Adrenal gland (tissue), 12 donors: ENCODE data around the gene PRH2. TPM values are rescaled to one million over a fixed set of nuclear protein-coding genes. Genes with fewer than 3 reads are reported as not detected.

Experiments used
- DNase-seq, 7 donors: peaks; one replicate each; pipeline ENCODE4 v3.0.0-alpha.2; 2019 to 2020
- H3K27ac ChIP-seq, 5 donors: fragments of 200-600 bp; sonication (generic) in 4 of 5; 1 replicate in 3 of 5; 2 replicates in 2 of 5; pipeline versions ENCODE4 v1.5.1 to v1.8.0; 2016 to 2020; ENCODE audit warnings: mild to moderate bottlenecking in 1 of 5
- H3K27me3 ChIP-seq: fragments of 200-600 bp; 2 replicates; pipeline ENCODE4 v1.8.0; 2021
- H3K36me3 ChIP-seq, 2 donors: fragments of 200-600 bp; replicated peaks in 1 of 2; 1 replicate in 1 of 2; 2 replicates in 1 of 2; pipeline versions ENCODE4 v1.5.1 to v1.8.0; 2018 to 2022
- H3K4me1 ChIP-seq, 2 donors: fragments of 200-600 bp; replicated peaks in 1 of 2; 1 replicate in 1 of 2; 2 replicates in 1 of 2; pipeline versions ENCODE4 v1.5.1 to v1.8.0; 2018 to 2021
- H3K4me3 ChIP-seq, 4 donors: fragments of 200-600 bp; sonication (generic) in 3 of 4; one replicate each; pipeline ENCODE4 v1.5.1; 2016 to 2018
- H3K9me3 ChIP-seq, 3 donors: fragments of 200-600 bp; sonication (generic) in 1 of 3; replicated peaks in 1 of 3; 1 replicate in 2 of 3; 2 replicates in 1 of 3; pipeline versions ENCODE4 v1.5.1 to v1.8.0; 2016 to 2021
- CTCF ChIP-seq, 6 experiments: fragments of 450-650 bp in 4 of 6; fragments of 200-600 bp in 2 of 6; sonication (generic) in 1 of 6; IDR thresholded peaks; 1 replicate in 5 of 6; 2 replicates in 1 of 6; pipeline versions ENCODE4 v1.5.1 to v1.8.0; 2016 to 2021; ENCODE audit warnings: antibody characterized with exemption in 6 of 6, mild to moderate bottlenecking in 2 of 6, moderate library complexity in 1 of 6
- POLR2A ChIP-seq, 2 donors: fragments of 450-650 bp; IDR thresholded peaks; one replicate each; pipeline ENCODE4 v1.6.1; 2017; ENCODE audit warnings: antibody characterized with exemption in 2 of 2, mild to moderate bottlenecking in 2 of 2, moderate library complexity in 1 of 2
- WGBS, 4 donors: extraction: QIAGEN DNeasy Blood & Tissue Kit in 2 of 4; methylation state at CpG; one replicate each; pipeline versions ENCODE4 v1.1.5 to v1.1.7; 2013 to 2017; 5-methylcytosine and 5-hydroxymethylcytosine counted together
- intact Hi-C, 2 donors: fragments of 100-400 bp; cut with DNase I; formaldehyde crosslinking; loops; one replicate each; pipeline versions ENCODE4 v1.14.1 to v1.15.0; 2022 to 2023
- polyA plus RNA-seq, 3 donors: library from polyadenylated mRNA; stranded (reverse); fragments of 200-250 nt in 2 of 3; fragments of 350-450 nt in 1 of 3; fragmentation: Illumina TruSeq in 1 of 3; extraction: RNeasy Lipid Tissue Mini Kit (QIAGEN cat#74804) in 1 of 3; gene quantifications; one replicate each; pipeline ENCODE4 v1.2.3, GENCODE V29; 2013 to 2014
- total RNA-seq, 9 donors: library from RNA; depleted of rRNA in 4 of 9; stranded (reverse); fragments of >200 nt in 4 of 9; fragments of 120-200 nt in 1 of 9; fragmentation: NEBNext Ultra II Directional in 1 of 9; extraction: Animal tissue kit (Norgen Biotek cat#: 25700) in 1 of 9; gene quantifications; one replicate each; pipeline versions ENCODE4 v1.1.0 to v1.2.4, GENCODE V29; 2013 to 2023
- donor health status: healthy with polysubstance abuse.
- donor health status: Bipolar disorder and iron deficiency.
- donor health status: DM: yes; HTN: yes; CAD: no.
- donor health status: DM: no; HTN: no; CAD: no.
- donor health status: DM: no; HTN: no; CAD: no.
- donor health status: DM: yes; HTN: yes; CAD: no.

The PRH2 gene
- total and polyA plus RNA-seq, 12 donors = 0.22 to 1.6 (median 1.0) TPM; not detected in 9

- TF ChIP-seq CTCF (IDR thresholded peaks at IDR 0.05) = no peak
- no peak for TF ChIP-seq POLR2A (IDR thresholded peaks at IDR 0.05)
- H3K9me3 ChIP-seq = no peaks in the 10 kb centered on the region
- peaks cover 0 to 4% of the 10 kb centered on the region in 2 donors for H3K4me1 ChIP-seq
- no peaks in the 10 kb centered on the region for H3K27me3 ChIP-seq
- H3K36me3 ChIP-seq = no peaks in the 10 kb centered on the region
- H3K4me3 ChIP-seq = no peak overlapping the region
- DNase-seq = no peak
- no peak overlapping the region for H3K27ac ChIP-seq
- intact Hi-C loops = no loop called here
- WGBS, 4 donors = 90 to 95% (median 94%) methylated on average over 1 of the region's 1 CpG
Observed at GRCh38 chr12:10965476-10965875, 36.4 kb downstream of the PRH2 start.

DNA sequence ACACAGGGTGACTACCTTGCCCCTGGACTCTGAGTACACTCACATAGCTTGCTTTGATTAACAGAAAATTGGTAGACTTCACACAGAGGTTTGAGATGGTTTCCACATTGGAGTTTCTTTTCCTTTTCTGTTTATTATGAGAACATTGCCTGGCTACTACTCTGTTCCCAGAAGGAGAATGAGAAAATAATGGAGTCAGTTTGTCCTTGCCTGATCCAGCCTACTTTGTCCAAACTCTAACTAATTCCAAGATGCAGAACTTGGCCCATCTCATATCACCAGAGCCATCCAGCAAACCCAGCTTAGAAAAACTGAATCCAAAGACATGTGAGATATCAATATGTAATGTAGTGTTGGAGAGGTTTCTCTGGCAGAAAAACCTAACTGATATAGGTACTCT is 37.3 kb downstream of the PRH2 start:
- no peak for TF ChIP-seq POLR2A (IDR thresholded peaks at IDR 0.05)
- TF ChIP-seq CTCF (IDR thresholded peaks at IDR 0.05) = no peak
- H3K4me3 ChIP-seq = no peak overlapping the region
- intact Hi-C loops = no loop called here

GRCh38 chr12:10967409-10967808 is 38.4 kb downstream of the PRH2 start:
- H3K27me3 ChIP-seq = no peaks in the 10 kb centered on the region
- H3K36me3 ChIP-seq = no peaks in the 10 kb centered on the region
- H3K27ac ChIP-seq = no peak overlapping the region
- intact Hi-C loops = no loop called here
- WGBS, 4 donors = 60 to 78% (median 70%) methylated on average over 2 of the region's 2 CpGs
- TF ChIP-seq CTCF (IDR thresholded peaks at IDR 0.05) = no peak
- TF ChIP-seq POLR2A (IDR thresholded peaks at IDR 0.05) = no peak
- H3K9me3 ChIP-seq = no peaks in the 10 kb centered on the region
- no peak for DNase-seq
- no peak overlapping the region for H3K4me3 ChIP-seq
- peaks cover 0 to 4% of the 10 kb centered on the region in 2 donors for H3K4me1 ChIP-seq

More for the DNA sequence above, 37.3 kb downstream of the PRH2 start:
- H3K36me3 ChIP-seq = no peaks in the 10 kb centered on the region
- H3K4me1 ChIP-seq = peaks cover 0 to 4% of the 10 kb centered on the region in 2 donors
- H3K9me3 ChIP-seq = no peaks in the 10 kb centered on the region
- H3K27ac ChIP-seq = no peak overlapping the region
- H3K27me3 ChIP-seq = no peaks in the 10 kb centered on the region
- DNase-seq = no peak

DNA sequence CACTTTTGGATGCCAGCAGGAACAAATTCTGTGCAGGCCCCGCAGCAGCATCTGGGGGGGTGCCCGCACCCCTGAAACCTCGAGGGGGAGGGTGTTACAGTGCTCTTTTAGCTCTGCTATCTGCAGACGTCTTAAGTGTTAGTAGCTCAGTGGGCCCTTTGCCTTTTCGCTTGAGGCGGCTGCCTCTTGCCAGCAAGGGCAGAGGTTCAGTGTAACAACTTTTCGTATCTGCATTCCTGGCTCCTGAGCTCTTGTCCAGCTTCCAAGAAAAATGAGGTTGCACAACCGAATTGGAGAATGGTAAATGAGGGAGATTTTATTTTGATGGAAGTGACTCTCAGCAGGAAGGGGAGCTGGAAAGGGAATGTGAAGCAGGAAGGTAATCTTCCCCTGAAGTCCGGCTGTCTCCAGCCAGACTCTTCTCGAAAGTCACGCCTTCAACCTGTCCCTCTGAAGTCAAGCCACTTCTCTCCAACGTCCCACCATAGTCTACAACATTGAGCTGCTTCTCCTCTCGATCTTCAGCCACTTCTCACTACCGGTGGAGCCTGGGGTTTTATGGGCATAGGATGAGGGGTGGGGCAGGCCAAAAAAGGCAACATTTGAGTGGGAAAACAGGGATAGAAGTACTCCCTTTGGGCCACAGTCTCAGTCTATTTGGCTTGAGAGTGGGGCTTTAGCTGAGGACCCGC is 39.9 kb downstream of the PRH2 start:
- no peaks in the 10 kb centered on the region for H3K27me3 ChIP-seq
- WGBS, 4 donors = 69 to 81% (median 73%) methylated on average over 12 to 15 of the region's 15 CpGs
- peaks cover 0 to 4% of the 10 kb centered on the region in 2 donors for H3K4me1 ChIP-seq
- TF ChIP-seq CTCF (IDR thresholded peaks at IDR 0.05) (no peak), POLR2A (IDR thresholded peaks at IDR 0.05) (no peak)
- H3K27ac ChIP-seq = peak overlapping the region in 1 of 5 donors; percentile 39
- intact Hi-C loops = no loop called here
- no peaks in the 10 kb centered on the region for H3K36me3 ChIP-seq
- H3K9me3 ChIP-seq = no peaks in the 10 kb centered on the region
- peak; percentile 26 to 78 (median 65) for DNase-seq
- no peak overlapping the region for H3K4me3 ChIP-seq
